GM19438 (cell line): ENCODE data around the gene ONECUT2.

ENCODE experiments used
- ATAC-seq: cut with Tn5 transposase; IDR thresholded peaks from one replicate; pipeline ENCODE4 v1.9.1; 2021; ENCODE audit warnings: low read depth; ENCODE audit not compliant: unreplicated experiment

The ONECUT2 gene

DNA sequence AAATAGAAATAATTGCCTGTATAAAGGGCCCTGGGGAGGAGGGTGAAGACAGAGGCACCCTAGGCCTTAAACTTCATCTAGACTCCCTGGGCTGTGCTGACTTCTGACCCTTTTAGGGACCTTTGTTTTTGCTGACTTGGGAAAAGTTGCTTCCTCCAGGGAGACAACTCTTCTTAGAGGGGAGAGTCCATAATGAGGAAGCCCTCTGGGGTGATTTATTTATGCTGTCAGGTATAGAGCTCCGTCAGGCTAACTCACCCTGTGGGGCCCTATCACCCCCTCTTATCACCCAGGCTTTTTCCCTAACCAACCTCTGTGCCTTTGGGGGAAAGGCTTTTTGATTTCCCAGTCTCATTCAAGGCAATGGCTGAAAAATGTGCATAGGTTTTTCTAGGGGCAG lies 8.1 kb downstream of the ONECUT2 start:
- ATAC-seq: no peak

GRCh38 chr18:57443702-57444101 lies 8.5 kb downstream of the ONECUT2 start:
- no peak for ATAC-seq

DNA sequence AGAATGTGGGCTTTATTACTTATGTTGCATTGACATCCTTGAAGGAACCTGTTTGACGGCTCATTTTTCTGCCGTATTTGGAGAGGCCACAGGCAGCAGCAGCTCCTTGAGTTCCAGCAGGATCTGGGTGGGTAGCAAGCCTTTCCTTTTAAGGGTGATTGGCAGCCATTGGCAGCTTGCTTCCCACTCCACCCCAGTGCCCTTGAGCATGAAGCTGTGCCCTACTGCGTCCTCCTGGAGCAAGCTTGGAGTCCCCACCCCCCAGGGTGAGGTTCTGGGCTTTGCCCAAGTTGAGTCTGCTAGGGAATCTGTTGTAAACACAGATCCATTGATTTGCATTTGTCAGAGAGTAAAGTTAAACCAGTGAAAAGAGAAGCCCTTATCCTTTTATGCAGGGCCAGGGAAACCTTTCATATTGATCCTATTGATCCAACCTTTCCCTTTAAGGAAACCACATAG lies 9.2 kb downstream of the ONECUT2 start:
- no peak for ATAC-seq

- ATAC-seq: no peak
Measured at GRCh38 chr18:57445488-57446319, 10.5 kb downstream of the ONECUT2 start.

DNA sequence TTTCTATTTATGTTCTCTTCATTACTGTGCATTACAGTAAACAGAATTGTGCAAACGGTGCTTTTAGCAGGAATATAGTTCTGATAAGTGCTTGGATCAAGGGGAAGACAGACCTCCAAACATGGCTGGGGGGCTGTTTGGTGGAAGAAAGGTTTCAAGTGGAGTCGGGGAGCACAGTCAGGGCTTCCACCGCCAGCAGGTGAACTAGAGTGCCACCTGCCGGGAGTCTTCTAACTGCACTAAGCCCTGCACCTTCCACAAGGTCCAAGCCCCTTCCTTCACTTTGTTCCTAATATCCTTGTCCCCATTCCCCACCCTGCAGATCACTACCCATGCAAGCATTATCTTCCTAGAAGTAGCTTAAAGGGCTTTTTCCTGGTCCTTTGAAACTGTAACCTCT lies 11.1 kb downstream of the ONECUT2 start:
- no peak for ATAC-seq

DNA sequence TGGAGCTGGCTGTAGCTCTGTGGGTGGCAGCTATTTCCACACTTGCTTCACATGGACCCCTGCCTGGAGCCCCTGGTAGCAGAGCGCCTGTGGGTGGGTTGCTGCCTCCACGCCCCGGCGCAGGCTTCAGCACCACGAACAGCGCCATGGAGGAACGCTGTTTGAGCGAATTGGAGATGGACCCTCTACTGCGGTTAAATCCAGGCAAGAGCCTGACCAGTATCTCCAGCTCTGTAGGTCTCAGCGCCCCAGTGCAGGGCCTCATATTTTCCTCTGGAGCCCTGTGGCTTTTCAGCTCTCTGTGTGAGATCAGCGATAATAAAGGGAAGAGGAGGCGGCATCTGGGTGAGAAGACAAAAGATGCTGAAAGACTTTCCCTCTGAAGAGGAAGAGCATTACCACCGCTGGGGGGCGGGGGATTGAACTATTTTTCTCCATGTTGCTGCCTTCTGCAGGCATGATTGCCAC lies 12.0 kb downstream of the ONECUT2 start:
- no peak for ATAC-seq

DNA sequence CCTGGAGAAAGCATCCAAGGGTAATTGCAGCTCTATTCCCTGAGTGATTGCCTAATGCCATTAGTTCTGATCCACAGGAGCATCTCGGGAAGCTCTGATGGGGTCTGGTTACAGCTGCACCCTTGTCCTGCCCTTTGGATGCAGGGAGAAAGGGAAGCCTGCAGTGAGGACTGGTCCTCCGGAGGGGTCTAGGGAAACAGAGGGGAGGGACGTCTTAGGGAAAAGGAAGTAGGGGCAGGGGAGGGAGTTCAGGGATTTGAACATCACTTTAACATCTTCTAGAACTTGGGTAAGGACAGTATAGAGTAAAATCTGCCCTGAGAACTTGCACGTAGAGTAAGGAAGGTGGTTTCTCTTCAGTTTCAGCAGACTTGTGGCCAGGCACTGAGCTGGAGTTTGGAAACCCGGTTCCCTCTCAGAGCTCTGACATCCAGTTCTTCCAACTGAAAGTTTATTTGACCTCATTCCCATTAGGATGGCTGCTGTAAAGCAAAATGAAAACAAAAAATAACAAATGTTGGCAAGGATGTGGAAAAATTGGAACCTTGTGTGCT lies 20.5 kb downstream of the ONECUT2 start:
- no peak for ATAC-seq

DNA sequence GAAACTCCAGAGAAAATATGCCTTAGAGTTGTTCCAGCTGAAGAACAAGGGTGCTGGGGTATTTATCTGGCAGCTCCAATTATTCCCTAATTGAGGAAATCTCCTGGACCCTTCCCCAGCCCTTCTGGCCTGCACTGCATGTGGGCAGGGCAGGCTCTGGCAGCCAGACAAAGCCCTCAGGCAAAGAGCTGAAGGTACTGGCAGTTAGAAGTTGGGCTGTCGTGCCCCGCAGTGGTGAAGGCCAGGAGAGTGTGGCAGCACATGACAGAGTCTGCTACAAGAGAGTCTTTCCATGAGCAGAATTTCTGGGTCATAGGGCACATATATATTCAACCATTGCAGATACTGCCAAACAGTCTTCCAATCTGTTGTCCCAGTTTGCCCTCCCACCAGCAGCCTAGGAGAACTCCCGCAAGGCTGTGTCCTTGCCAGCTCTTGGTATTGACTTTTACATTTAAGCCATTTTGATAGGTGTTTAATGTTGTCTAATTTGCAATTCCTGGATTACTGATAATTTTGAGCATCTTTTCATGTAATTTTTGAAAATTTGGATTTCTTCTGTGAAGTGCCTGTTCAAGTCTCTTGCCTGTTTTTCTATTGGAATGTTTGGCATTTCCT lies 26.6 kb downstream of the ONECUT2 start:
- no peak for ATAC-seq

- ATAC-seq: no peak
Measured at GRCh38 chr18:57466307-57466706, 31.1 kb downstream of the ONECUT2 start.

- ATAC-seq: no peak
Measured at GRCh38 chr18:57466745-57467409, 31.7 kb downstream of the ONECUT2 start.

GRCh38 chr18:57469884-57470283 lies 34.7 kb downstream of the ONECUT2 start:
- ATAC-seq: no peak

GRCh38 chr18:57475408-57475807 lies 40.2 kb downstream of the ONECUT2 start:
- no peak for ATAC-seq

GRCh38 chr18:57475903-57476302 lies 40.7 kb downstream of the ONECUT2 start:
- ATAC-seq: no peak

- ATAC-seq: no peak
Measured at GRCh38 chr18:57480733-57481132, 45.6 kb downstream of the ONECUT2 start.

- ATAC-seq: no peak
Measured at GRCh38 chr18:57497372-57498294, 62.5 kb downstream of the ONECUT2 start.

- ATAC-seq: no peak
Measured at GRCh38 chr18:57498682-57499256, 63.6 kb downstream of the ONECUT2 start.

DNA sequence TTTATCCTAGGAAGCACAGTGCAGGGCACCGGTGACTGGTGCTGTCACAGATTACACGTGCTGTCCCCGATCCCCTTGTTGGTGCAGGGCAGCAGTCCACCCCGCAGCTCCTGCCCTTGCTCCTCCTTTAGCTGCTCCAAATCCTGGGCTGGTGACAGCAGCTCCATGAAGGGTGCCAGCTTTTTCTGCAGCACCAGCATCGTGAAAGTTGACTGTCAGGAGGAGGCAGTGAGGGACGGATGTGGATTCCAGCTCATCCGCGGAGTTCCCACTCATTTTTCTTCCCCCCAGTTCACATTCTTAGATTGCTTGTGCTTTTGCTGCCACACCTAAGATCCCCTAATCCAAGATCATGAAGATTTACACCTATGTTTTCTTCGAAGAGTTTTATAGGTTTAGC lies 67.5 kb downstream of the ONECUT2 start:
- ATAC-seq: no peak

DNA sequence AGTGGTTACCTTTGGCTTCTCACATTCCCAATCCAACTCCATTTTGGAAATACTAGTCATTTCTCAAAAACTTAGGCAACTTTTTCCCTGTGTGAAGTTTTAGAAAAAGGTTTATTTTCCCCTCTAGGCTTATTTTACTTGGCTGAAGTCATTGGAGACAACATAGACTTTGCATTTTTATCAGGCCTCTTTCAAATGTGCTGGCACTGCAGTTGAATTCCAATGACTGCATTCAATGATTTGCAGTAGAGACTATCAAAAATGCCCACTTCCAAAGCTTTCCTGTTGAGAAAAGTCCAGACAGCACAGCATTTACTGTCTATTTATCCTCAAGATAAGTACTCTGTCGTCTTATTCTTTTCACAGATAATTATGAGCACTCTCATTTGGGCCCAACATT lies 70.1 kb downstream of the ONECUT2 start:
- ATAC-seq: no peak

- no peak for ATAC-seq
Measured at GRCh38 chr18:57516056-57516455, 80.9 kb downstream of the ONECUT2 start.

GRCh38 chr18:57518533-57518932 lies 83.4 kb downstream of the ONECUT2 start:
- no peak for ATAC-seq
